DOHH2 (cell line): ENCODE data around the gene PPP2R5B.

Experiments
- EZH2phosphoT487 ChIP-seq: fragments of 200-600 bp; sonication (generic); IDR thresholded peaks from 2 replicates; pipeline ENCODE4 v1.6.1; 2017; ENCODE audit warnings: borderline replicate concordance, mild to moderate bottlenecking, antibody characterized with exemption, low read length, moderate library complexity, mixed read lengths
- TF ChIP-seq, protein P1 (sequence below): fragments of 200-600 bp; sonication (generic); IDR thresholded peaks from one replicate; pipeline ENCODE4 v1.5.1; 2014; ENCODE audit warnings: antibody characterized with exemption, mild to moderate bottlenecking, low read depth, low read length; ENCODE audit not compliant: poor library complexity, severe bottlenecking

DNA sequence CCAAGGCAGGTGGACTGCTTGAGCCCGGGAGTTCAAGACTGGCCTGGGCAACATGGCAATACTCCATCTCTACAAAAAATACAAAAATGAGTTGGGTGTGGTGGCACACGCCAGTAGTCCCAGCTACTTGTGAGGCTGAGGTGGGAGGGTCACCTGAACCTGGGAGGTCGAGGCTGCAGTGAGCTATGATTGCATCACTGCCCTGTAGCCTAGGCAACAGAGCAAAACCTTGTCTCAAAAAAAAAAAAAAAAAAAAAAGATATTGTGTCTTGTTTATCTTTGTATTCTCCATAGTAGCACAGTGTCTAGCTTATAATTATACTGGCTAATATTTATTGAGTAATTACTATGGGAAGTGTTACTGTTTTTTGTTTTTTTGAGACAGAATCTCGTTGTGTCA lies 27.0 kb downstream of the PPP2R5B start:
- TF ChIP-seq, protein P1, sequence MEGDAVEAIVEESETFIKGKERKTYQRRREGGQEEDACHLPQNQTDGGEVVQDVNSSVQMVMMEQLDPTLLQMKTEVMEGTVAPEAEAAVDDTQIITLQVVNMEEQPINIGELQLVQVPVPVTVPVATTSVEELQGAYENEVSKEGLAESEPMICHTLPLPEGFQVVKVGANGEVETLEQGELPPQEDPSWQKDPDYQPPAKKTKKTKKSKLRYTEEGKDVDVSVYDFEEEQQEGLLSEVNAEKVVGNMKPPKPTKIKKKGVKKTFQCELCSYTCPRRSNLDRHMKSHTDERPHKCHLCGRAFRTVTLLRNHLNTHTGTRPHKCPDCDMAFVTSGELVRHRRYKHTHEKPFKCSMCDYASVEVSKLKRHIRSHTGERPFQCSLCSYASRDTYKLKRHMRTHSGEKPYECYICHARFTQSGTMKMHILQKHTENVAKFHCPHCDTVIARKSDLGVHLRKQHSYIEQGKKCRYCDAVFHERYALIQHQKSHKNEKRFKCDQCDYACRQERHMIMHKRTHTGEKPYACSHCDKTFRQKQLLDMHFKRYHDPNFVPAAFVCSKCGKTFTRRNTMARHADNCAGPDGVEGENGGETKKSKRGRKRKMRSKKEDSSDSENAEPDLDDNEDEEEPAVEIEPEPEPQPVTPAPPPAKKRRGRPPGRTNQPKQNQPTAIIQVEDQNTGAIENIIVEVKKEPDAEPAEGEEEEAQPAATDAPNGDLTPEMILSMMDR, result no peak
- no peak for TF ChIP-seq EZH2phosphoT487
